Trophoblast cell (in vitro differentiated cells and primary cell): ENCODE measurements around the gene RAB3GAP2.
"Not testable (repeated sequence)": the region's sequence is repeated elsewhere in the genome, so short reads cannot be mapped to it uniquely, and the experiment has no call there.

Source experiments
- DNase-seq, 2 donors: peaks; one replicate each; pipeline ENCODE4 v3.0.0-alpha.2; 2016
- H2AFZ ChIP-seq: 2 replicates; pipeline ENCODE4 v1.6.1; 2013; ENCODE audit warnings: low read length, moderate library complexity, mild to moderate bottlenecking; ENCODE audit not compliant: insufficient read depth, poor library complexity
- H2AK5ac ChIP-seq: 2 replicates; pipeline ENCODE4 v1.6.1; 2013; ENCODE audit warnings: mild to moderate bottlenecking, low read length
- H2BK120ac ChIP-seq: 2 replicates; pipeline ENCODE4 v1.6.1; 2013; ENCODE audit warnings: low read length, mild to moderate bottlenecking, moderate library complexity; ENCODE audit not compliant: insufficient read depth, poor library complexity
- H2BK12ac ChIP-seq: 2 replicates; pipeline ENCODE4 v1.6.1; 2013; ENCODE audit warnings: mild to moderate bottlenecking, low read length, moderate library complexity
- H2BK5ac ChIP-seq: 2 replicates; pipeline ENCODE4 v1.6.1; 2013; ENCODE audit warnings: low read length, low read depth, moderate library complexity, mild to moderate bottlenecking; ENCODE audit not compliant: poor library complexity
- H3K14ac ChIP-seq: 2 replicates; pipeline ENCODE4 v1.6.1; 2013; ENCODE audit warnings: mild to moderate bottlenecking, low read length
- H3K18ac ChIP-seq: 2 replicates; pipeline ENCODE4 v1.6.1; 2013; ENCODE audit warnings: mild to moderate bottlenecking, low read length
- H3K23ac ChIP-seq: 2 replicates; pipeline ENCODE4 v1.6.1; 2013; ENCODE audit warnings: low read length
- H3K27ac ChIP-seq: 2 replicates; pipeline ENCODE4 v1.5.1; 2013; ENCODE audit warnings: low read depth, mild to moderate bottlenecking, inconsistent platforms, low read length, moderate library complexity
- H3K27me3 ChIP-seq: 2 replicates; pipeline ENCODE4 v1.6.1; 2013; ENCODE audit warnings: inconsistent platforms, mild to moderate bottlenecking, low read length, moderate library complexity; ENCODE audit not compliant: insufficient read depth
- H3K36me3 ChIP-seq, 2 experiments: 1 replicate in 1 of 2; 2 replicates in 1 of 2; pipeline ENCODE4 v1.6.1; 2013; ENCODE audit warnings: low read length in 2 of 2, mild to moderate bottlenecking in 2 of 2, moderate library complexity in 1 of 2; ENCODE audit not compliant: insufficient read depth in 2 of 2, control insufficient read depth in 1 of 2
- H3K4ac ChIP-seq: 2 replicates; pipeline ENCODE4 v1.6.1; 2013; ENCODE audit warnings: low read depth, mild to moderate bottlenecking, low read length, moderate library complexity
- H3K4me1 ChIP-seq, 2 experiments: 1 replicate in 1 of 2; 2 replicates in 1 of 2; pipeline ENCODE4 v1.6.1; 2013; ENCODE audit warnings: low read length in 2 of 2, mild to moderate bottlenecking in 2 of 2, moderate library complexity in 1 of 2; ENCODE audit not compliant: insufficient read depth in 2 of 2, control insufficient read depth in 1 of 2
- H3K4me2 ChIP-seq: 2 replicates; pipeline ENCODE4 v1.6.1; 2013; ENCODE audit warnings: inconsistent platforms, mild to moderate bottlenecking, low read length, moderate library complexity
- H3K4me3 ChIP-seq: 2 replicates; pipeline ENCODE4 v1.5.1; 2013; ENCODE audit warnings: mild to moderate bottlenecking, low read depth, low read length, inconsistent platforms
- H3K79me1 ChIP-seq: one replicate; pipeline ENCODE4 v1.6.1; 2013; ENCODE audit warnings: low read length
- H3K79me2 ChIP-seq: 2 replicates; pipeline ENCODE4 v1.6.1; 2013; ENCODE audit warnings: low read length, mild to moderate bottlenecking; ENCODE audit not compliant: control insufficient read depth, insufficient read depth, poor library complexity
- H3K9ac ChIP-seq: 2 replicates; pipeline ENCODE4 v1.6.1; 2013; ENCODE audit warnings: mild to moderate bottlenecking, low read length
- H3K9me3 ChIP-seq: 2 replicates; pipeline ENCODE4 v1.6.1; 2013; ENCODE audit warnings: low read depth, mild to moderate bottlenecking, control low read depth, inconsistent platforms, low read length; ENCODE audit not compliant: insufficient read depth
- H4K12ac ChIP-seq: 2 replicates; pipeline ENCODE4 v1.6.1; 2013; ENCODE audit warnings: low read depth, mild to moderate bottlenecking, low read length, moderate library complexity
- H4K8ac ChIP-seq: 2 replicates; pipeline ENCODE4 v1.6.1; 2013; ENCODE audit warnings: low read depth, mild to moderate bottlenecking, low read length, moderate library complexity
- H4K91ac ChIP-seq: one replicate; pipeline ENCODE4 v1.6.1; 2013; ENCODE audit warnings: low read depth, mild to moderate bottlenecking, low read length, moderate library complexity
- WGBS: extraction: QIAGEN DNeasy Blood & Tissue Kit; methylation state at CpG from one replicate; pipeline ENCODE4 v1.1.7; 2013; ENCODE audit warnings: missing lambda C conversion rate; ENCODE audit not compliant: insufficient read length, insufficient coverage; ENCODE audit errors: extremely low coverage; 5-methylcytosine and 5-hydroxymethylcytosine counted together

Gene RAB3GAP2

DNA sequence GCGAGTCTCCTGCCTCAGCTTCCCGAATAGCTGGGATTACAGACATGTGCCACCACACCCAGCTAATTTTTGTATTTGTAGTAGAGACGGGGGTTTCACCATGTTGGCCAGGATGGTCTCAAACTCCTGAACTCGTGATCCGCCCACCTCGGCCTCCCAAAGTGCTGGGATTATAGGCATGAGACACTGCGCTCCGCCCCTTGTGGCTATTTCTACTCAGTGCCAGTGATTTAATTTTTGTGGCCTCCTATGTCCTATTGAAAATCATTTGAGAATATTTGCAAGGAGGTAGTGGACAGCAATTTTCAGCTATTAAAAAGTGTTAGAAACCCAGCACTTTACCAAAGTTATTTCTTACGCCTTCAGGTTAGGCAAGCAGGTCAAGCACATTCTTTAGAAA is 36.0 kb downstream of the RAB3GAP2 start:
- not testable (repeated sequence) for H2BK12ac ChIP-seq, H3K79me1 ChIP-seq, H3K23ac ChIP-seq, H3K18ac ChIP-seq, H2AK5ac ChIP-seq, H3K27ac ChIP-seq, H3K14ac ChIP-seq, H3K36me3 ChIP-seq, H3K9me3 ChIP-seq, H2BK120ac ChIP-seq, H3K4me1 ChIP-seq, DNase-seq, H2BK5ac ChIP-seq, H3K79me2 ChIP-seq, H2AFZ ChIP-seq, H3K4me2 ChIP-seq, H3K4me3 ChIP-seq, H3K4ac ChIP-seq, H4K12ac ChIP-seq, H3K9ac ChIP-seq, H3K27me3 ChIP-seq, H4K8ac ChIP-seq, H4K91ac ChIP-seq
- WGBS, result no CpG with 5 or more reads among the region's 9 CpGs

GRCh38 chr1:220235462-220235861 is 36.8 kb downstream of the RAB3GAP2 start:
- H2AFZ ChIP-seq, result no peak overlapping the region
- H4K8ac ChIP-seq, result no peak overlapping the region
- H4K12ac ChIP-seq, result no peak overlapping the region
- no peak overlapping the region for H3K14ac ChIP-seq
- no peaks in the 10 kb centered on the region for H3K4me1 ChIP-seq
- no peak overlapping the region for H2BK12ac ChIP-seq
- H3K27ac ChIP-seq, result no peak overlapping the region
- no peak overlapping the region for H3K4me2 ChIP-seq
- no peaks in the 10 kb centered on the region for H3K27me3 ChIP-seq
- no peak overlapping the region for H3K23ac ChIP-seq
- H3K4me3 ChIP-seq, result no peak overlapping the region
- no peaks in the 10 kb centered on the region for H3K9me3 ChIP-seq
- H3K18ac ChIP-seq, result no peak overlapping the region
- no peak overlapping the region for H3K9ac ChIP-seq
- H4K91ac ChIP-seq, result no peak overlapping the region
- no peak for DNase-seq
- no peak overlapping the region for H2BK120ac ChIP-seq
- no CpG with 5 or more reads among the region's 1 CpG for WGBS
- H2BK5ac ChIP-seq, result no peak overlapping the region
- no peaks in the 10 kb centered on the region for H3K79me1 ChIP-seq
- no peaks in the 10 kb centered on the region for H3K79me2 ChIP-seq
- no peak overlapping the region for H3K4ac ChIP-seq
- H2AK5ac ChIP-seq, result no peak overlapping the region
- H3K36me3 ChIP-seq, result peaks cover 0 to 4% of the 10 kb centered on the region in 2 experiments

- no peak overlapping the region for H2AFZ ChIP-seq
These were observed 38.3 kb downstream of the RAB3GAP2 start for GRCh38 chr1:220233927-220234326.

GRCh38 chr1:220229771-220230170 is 42.5 kb downstream of the RAB3GAP2 start:
- no peak overlapping the region for H4K12ac ChIP-seq
- no peak overlapping the region for H3K9ac ChIP-seq
- H3K4me3 ChIP-seq, result no peak overlapping the region
- no peak overlapping the region for H3K27ac ChIP-seq
- no peak for DNase-seq
- H3K4me1 ChIP-seq, result no peaks in the 10 kb centered on the region
- no peak overlapping the region for H2BK5ac ChIP-seq
- no peaks in the 10 kb centered on the region for H3K79me1 ChIP-seq
- no peak overlapping the region for H3K14ac ChIP-seq
- peaks cover 3 to 10% of the 10 kb centered on the region in 2 experiments for H3K36me3 ChIP-seq
- no peak overlapping the region for H3K4me2 ChIP-seq
- H3K18ac ChIP-seq, result no peak overlapping the region
- H2AK5ac ChIP-seq, result no peak overlapping the region
- H2AFZ ChIP-seq, result no peak overlapping the region
- H3K27me3 ChIP-seq, result no peaks in the 10 kb centered on the region
- H3K79me2 ChIP-seq, result no peaks in the 10 kb centered on the region
- no peak overlapping the region for H3K4ac ChIP-seq
- no CpG with 5 or more reads among the region's 2 CpGs for WGBS
- no peak overlapping the region for H3K23ac ChIP-seq
- H4K8ac ChIP-seq, result no peak overlapping the region
- H3K9me3 ChIP-seq, result no peaks in the 10 kb centered on the region
- H4K91ac ChIP-seq, result no peak overlapping the region
- no peak overlapping the region for H2BK12ac ChIP-seq
- H2BK120ac ChIP-seq, result no peak overlapping the region

More at GRCh38 chr1:220233927-220234326, 38.3 kb downstream of the RAB3GAP2 start:
- Histone ChIP-seq H2AK5ac (no peak overlapping the region), H2BK5ac (no peak overlapping the region), H2BK120ac (no peak overlapping the region), H3K79me2 (no peaks in the 10 kb centered on the region), H3K4me1 (no peaks in the 10 kb centered on the region), H3K14ac (no peak overlapping the region), H3K27me3 (no peaks in the 10 kb centered on the region), H3K23ac (no peak overlapping the region), H3K27ac (no peak overlapping the region), H3K4me2 (no peak overlapping the region), H3K18ac (no peak overlapping the region), H4K8ac (no peak overlapping the region), H3K9me3 (no peaks in the 10 kb centered on the region), H3K36me3 (peaks cover 0 to 5% of the 10 kb centered on the region in 2 experiments), H4K12ac (no peak overlapping the region), H3K9ac (no peak overlapping the region), H4K91ac (no peak overlapping the region), H2BK12ac (no peak overlapping the region), H3K4me3 (no peak overlapping the region), H3K4ac (no peak overlapping the region), H3K79me1 (no peaks in the 10 kb centered on the region)
- WGBS, result no CpG with 5 or more reads among the region's 3 CpGs
- DNase-seq, result no peak
